ENCODE measurements around the gene COPG2. TPM values are rescaled to one million over a fixed set of nuclear protein-coding genes. Genes with fewer than 3 reads are reported as not detected.
"Not testable (repeated sequence)": the region's sequence is repeated elsewhere in the genome, so short reads cannot be mapped to it uniquely, and the experiment has no call there.

COPG2 gene
- total and polyA plus RNA-seq, 2 of the 13 experiments (the other 11 are each of a cell fraction or from before 2014, with no cell fraction given): 14.1 to 17.7 TPM

- TF ChIP-seq TRAFD1 (CRISPR knock-in tag; IDR thresholded peaks at IDR 0.05; ENCODE audit: borderline replicate concordance): no peak
- no peak for TF ChIP-seq FOXJ3 (CRISPR knock-in tag; IDR thresholded peaks at IDR 0.05; ENCODE audit: borderline replicate concordance)
Measured at GRCh38 chr7:130524628-130525027, 143.9 kb downstream of the COPG2 start (continued).

- H3K27ac ChIP-seq (ENCODE audit: extremely low read length, insufficient read depth, low read length); in situ Hi-C loops (cut with HindIII; ENCODE audit: extremely low pct_ligation_motif_present, low pct_unique_long_range_greater_than_20kb); H3K9me3 ChIP-seq (ENCODE audit: low read length); H3K4me3 ChIP-seq (replicated peaks in 1 of 3; ENCODE audit: insufficient read depth in 1 of 3, low read depth in 2 of 3, low read length in 3 of 3); H3K4me1 ChIP-seq (ENCODE audit: insufficient read depth, low read length); BruUV-seq (replicated peaks); H3K4me2 ChIP-seq (ENCODE audit: low read depth, low read length); intact Hi-C loops (cut with micrococcal nuclease; ENCODE audit: unreplicated experiment); POLR2A ChIA-PET; H4K20me1 ChIP-seq (ENCODE audit: insufficient read depth, low read length); H3K36me3 ChIP-seq (replicated peaks in 1 of 2; ENCODE audit: control insufficient read depth in 1 of 2, insufficient read depth in 2 of 2, low read length in 2 of 2); ATAC-seq; CTCF ChIA-PET (ENCODE audit: low intra/inter-chr PET ratio, low total read pairs); DNase-seq (ENCODE audit: low spot score); H3K27me3 ChIP-seq (ENCODE audit: control insufficient read depth in 1 of 2, insufficient read depth in 2 of 2, low read length in 2 of 2); FAIRE-seq; H3K79me2 ChIP-seq (ENCODE audit: insufficient read depth, low read length); H2AFZ ChIP-seq (ENCODE audit: low read length); H3K9ac ChIP-seq (ENCODE audit: insufficient read depth, low read depth, low read length): not testable (repeated sequence)
- 92% methylated on average over 17 of the region's 17 CpGs for WGBS (ENCODE audit: low lambda C conversion rate)
Measured at GRCh38 chr7:130523519-130524125, 144.9 kb downstream of the COPG2 start.

GRCh38 chr7:130521258-130521951, 147.1 kb downstream of the COPG2 start:
- no peak overlapping the region for H3K27ac ChIP-seq (ENCODE audit: extremely low read length, insufficient read depth, low read length)
- in situ Hi-C loops (cut with HindIII; ENCODE audit: extremely low pct_ligation_motif_present, low pct_unique_long_range_greater_than_20kb) (no loop called here), intact Hi-C loops (cut with micrococcal nuclease; ENCODE audit: unreplicated experiment) (no loop called here)
- POLR2A ChIA-PET: no interaction called here
- BruUV-seq (replicated peaks): no TSS peak
- no peak overlapping the region for H3K9ac ChIP-seq (ENCODE audit: insufficient read depth, low read depth, low read length)
- no peak overlapping the region for H2AFZ ChIP-seq (ENCODE audit: low read length)
- WGBS (ENCODE audit: low lambda C conversion rate): 96% methylated on average over 4 of the region's 4 CpGs
- H3K36me3 ChIP-seq (replicated peaks in 1 of 2; ENCODE audit: control insufficient read depth in 1 of 2, insufficient read depth in 2 of 2, low read length in 2 of 2): 0 out of 5 replicates have a peak, but pooled peaks cover 0 to 2% of the 10 kb centered on the region in 2 experiments
- ATAC-seq (no peak), FAIRE-seq (no peak), DNase-seq (ENCODE audit: low spot score) (no peak)
- H3K4me1 ChIP-seq (ENCODE audit: insufficient read depth, low read length): no peaks in the 10 kb centered on the region
- H3K79me2 ChIP-seq (ENCODE audit: insufficient read depth, low read length): no peaks in the 10 kb centered on the region
- H4K20me1 ChIP-seq (ENCODE audit: insufficient read depth, low read length): no peaks in the 10 kb centered on the region
- H3K4me2 ChIP-seq (ENCODE audit: low read depth, low read length): no peak overlapping the region
- no peak overlapping the region for H3K4me3 ChIP-seq (replicated peaks in 1 of 3; ENCODE audit: insufficient read depth in 1 of 3, low read depth in 2 of 3, low read length in 3 of 3)
- H3K27me3 ChIP-seq (ENCODE audit: control insufficient read depth in 1 of 2, insufficient read depth in 2 of 2, low read length in 2 of 2): no peaks in the 10 kb centered on the region
- H3K9me3 ChIP-seq (ENCODE audit: low read length): no peaks in the 10 kb centered on the region
- TF ChIP-seq ATF7 (IDR thresholded peaks at IDR 0.05) (no peak), ATF7 (CRISPR knock-in tag; IDR thresholded peaks at IDR 0.05) (no peak), ZNF713 (CRISPR knock-in tag; IDR thresholded peaks at IDR 0.05) (no peak), ZNF224 (CRISPR knock-in tag; IDR thresholded peaks at IDR 0.05) (no peak), KDM1A (CRISPR knock-in tag; IDR thresholded peaks at IDR 0.05) (no peak), PHF21A (CRISPR knock-in tag; IDR thresholded peaks at IDR 0.05) (no peak), ZNF552 (CRISPR knock-in tag; IDR thresholded peaks at IDR 0.05; ENCODE audit: borderline replicate concordance) (no peak), HNF1B (CRISPR knock-in tag; IDR thresholded peaks at IDR 0.05) (no peak), NFKBIZ (CRISPR knock-in tag; IDR thresholded peaks at IDR 0.05) (no peak), KDM4B (CRISPR knock-in tag; IDR thresholded peaks at IDR 0.05) (no peak)
- CTCF ChIA-PET (ENCODE audit: low intra/inter-chr PET ratio, low total read pairs): no interaction called here
